Effector memory CD8-positive, alpha-beta T cell (primary cell): ENCODE data around the gene LSM4.

Experiments
- ATAC-seq: fragments of 150-1000 bp; cut with Tn5 transposase; replicated peaks from 2 replicates; pipeline ENCODE4 v1.10.0; 2021; ENCODE audit warnings: mild to moderate bottlenecking, moderate library complexity
- DNase-seq, 3 experiments: peaks; one replicate each; pipeline ENCODE4 v3.0.0; 2021
- H3K27ac Mint-ChIP-seq, 2 donors: one replicate each; pipeline ENCODE4 v1.8.0; 2022; ENCODE audit warnings: mild to moderate bottlenecking in 2 of 2, mixed read lengths in 2 of 2, moderate library complexity in 2 of 2
- H3K27me3 Mint-ChIP-seq, 2 donors: one replicate each; pipeline ENCODE4 v1.8.0; 2022; ENCODE audit warnings: mixed read lengths in 2 of 2
- H3K36me3 Mint-ChIP-seq: one replicate; pipeline ENCODE4 v1.8.0; 2022; ENCODE audit warnings: mild to moderate bottlenecking, moderate library complexity, mixed read lengths; ENCODE audit not compliant: insufficient read depth
- H3K4me1 Mint-ChIP-seq, 2 donors: one replicate each; pipeline ENCODE4 v1.8.0; 2022; ENCODE audit warnings: low read depth in 2 of 2, mixed read lengths in 2 of 2
- H3K4me3 Mint-ChIP-seq, 2 donors: one replicate each; pipeline ENCODE4 v1.8.0; 2022; ENCODE audit warnings: mild to moderate bottlenecking in 2 of 2, mixed read lengths in 2 of 2, moderate library complexity in 2 of 2
- H3K9me3 Mint-ChIP-seq, 2 donors: one replicate each; pipeline ENCODE4 v1.8.0; 2022; ENCODE audit warnings: mixed read lengths in 2 of 2

Gene LSM4

DNA sequence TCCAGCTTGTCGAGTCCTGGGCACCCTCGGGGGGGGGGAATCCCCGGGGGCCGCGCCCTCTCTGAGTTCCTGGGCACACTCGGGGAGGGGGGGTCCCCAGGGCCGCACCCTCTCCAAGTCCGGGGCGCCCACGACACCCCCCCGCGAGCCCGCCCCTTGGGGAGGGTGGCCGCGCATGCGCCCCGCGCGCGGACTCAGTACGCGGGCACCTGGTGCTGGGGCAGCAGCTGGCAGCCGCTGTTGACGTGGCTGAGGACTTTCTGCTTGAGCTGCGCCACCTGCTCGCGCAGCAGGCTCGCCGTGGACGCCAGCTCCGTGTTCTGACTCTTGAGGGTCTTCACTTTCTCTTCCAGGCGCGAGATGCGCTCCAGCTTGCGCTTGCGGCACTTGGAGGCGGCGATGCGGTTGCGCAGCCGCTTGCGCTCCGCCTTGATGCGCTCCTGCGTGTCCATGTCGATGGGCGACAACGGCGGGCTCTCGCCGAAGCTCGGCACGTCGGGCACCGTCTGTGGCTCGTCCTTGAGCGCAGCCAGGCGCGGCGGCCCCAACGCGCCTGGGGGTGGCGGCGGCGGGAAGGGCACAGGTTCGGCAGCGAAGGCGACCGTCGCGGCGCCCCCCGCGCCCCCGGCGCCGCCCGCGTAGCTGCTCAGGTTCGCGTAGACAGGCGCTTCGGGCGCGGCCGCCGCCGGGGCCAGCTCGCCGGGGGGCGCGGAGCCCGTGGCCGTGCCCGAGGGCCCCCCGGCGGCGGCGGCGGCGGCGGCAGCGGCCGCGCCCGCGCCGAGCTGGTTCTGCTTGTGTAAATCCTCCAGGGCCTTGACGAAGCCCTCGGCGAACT, 42.4 kb downstream of the LSM4 start:
- peaks cover 84% of the 10 kb centered on the region for H3K36me3 Mint-ChIP-seq
- DNase-seq: peak; percentile 81 to 85 (median 82)
- H3K27ac Mint-ChIP-seq: peak overlapping the region; percentile 100
- H3K27me3 Mint-ChIP-seq: no peaks in the 10 kb centered on the region
- peak; percentile 20 for ATAC-seq
- H3K9me3 Mint-ChIP-seq: no peaks in the 10 kb centered on the region
- H3K4me1 Mint-ChIP-seq: peaks cover 38 to 48% of the 10 kb centered on the region in 2 donors
- peak overlapping the region; percentile 90 to 98 for H3K4me3 Mint-ChIP-seq

DNA sequence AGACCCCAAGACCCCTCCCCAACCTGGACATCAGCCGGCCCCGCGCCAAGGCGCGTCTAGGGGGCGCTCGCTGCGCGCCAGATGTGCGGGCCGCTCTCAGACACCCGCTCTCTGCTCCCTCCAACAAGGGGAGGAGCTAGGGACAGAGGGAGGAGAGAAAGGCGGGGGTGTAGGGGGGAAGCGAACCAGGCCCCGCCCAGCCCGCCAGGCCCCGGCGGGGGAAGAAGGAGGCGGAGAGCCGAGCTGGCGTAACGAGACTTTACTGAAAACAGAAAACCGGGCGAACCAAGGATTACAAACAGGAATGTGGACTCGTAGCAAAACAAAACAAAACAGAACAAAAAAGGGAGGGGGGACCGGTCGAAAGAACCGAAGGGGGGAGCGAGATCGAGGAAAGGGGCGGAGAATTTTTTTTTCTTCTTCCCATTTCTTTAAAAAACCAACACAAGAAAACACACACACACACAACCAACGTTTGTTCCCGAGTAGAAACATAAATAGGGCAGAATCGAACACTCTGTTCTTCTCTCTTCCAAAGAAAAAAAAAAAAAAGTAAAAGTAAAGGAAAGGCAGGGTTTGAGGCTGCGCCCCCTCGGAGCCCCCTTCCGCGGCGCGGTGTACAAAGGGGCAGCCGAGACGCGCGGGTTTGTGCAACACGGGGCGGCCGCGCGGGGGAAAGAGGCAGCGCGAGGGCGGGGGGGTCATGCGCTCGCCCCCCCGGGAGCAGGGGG, 43.2 kb downstream of the LSM4 start:
- ATAC-seq: peak; percentile 23
- Mint-ChIP-seq H3K36me3 (peaks cover 92% of the 10 kb centered on the region), H3K4me3 (peak overlapping the region; percentile 90 to 98), H3K27me3 (no peaks in the 10 kb centered on the region), H3K9me3 (no peaks in the 10 kb centered on the region), H3K4me1 (peaks cover 37 to 41% of the 10 kb centered on the region in 2 donors), H3K27ac (peak overlapping the region; percentile 100)
- DNase-seq: peak; percentile 90 to 92 (median 91)

DNA sequence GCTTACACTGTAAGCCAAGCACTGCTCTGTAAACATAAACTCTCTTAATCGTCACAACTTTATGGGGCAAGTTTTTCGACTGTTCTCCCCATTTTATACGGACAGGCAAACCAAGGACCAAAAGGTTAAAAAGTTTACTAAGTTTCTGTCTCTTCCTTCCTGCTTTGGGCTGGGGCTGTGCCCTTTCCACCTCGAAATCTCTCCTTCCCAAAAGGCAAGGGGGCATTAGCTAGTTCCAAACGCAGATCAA, 43.7 kb downstream of the LSM4 start:
- ATAC-seq: no peak
- H3K27ac Mint-ChIP-seq: peak overlapping the region; percentile 100
- peak overlapping the region; percentile 90 to 98 for H3K4me3 Mint-ChIP-seq
- H3K27me3 Mint-ChIP-seq: no peaks in the 10 kb centered on the region
- peaks cover 39 to 42% of the 10 kb centered on the region in 2 donors for H3K4me1 Mint-ChIP-seq
- no peaks in the 10 kb centered on the region for H3K9me3 Mint-ChIP-seq
- DNase-seq: no peak
- peaks cover 96% of the 10 kb centered on the region for H3K36me3 Mint-ChIP-seq

- no peaks in the 10 kb centered on the region for H3K27me3 Mint-ChIP-seq
- peaks cover 40 to 42% of the 10 kb centered on the region in 2 donors for H3K4me1 Mint-ChIP-seq
- DNase-seq (peak in 2 of 3 experiments; percentile 57 to 66), ATAC-seq (no peak)
- peaks cover 97% of the 10 kb centered on the region for H3K36me3 Mint-ChIP-seq
- H3K4me3 Mint-ChIP-seq: peak overlapping the region; percentile 90 to 98
- H3K9me3 Mint-ChIP-seq: no peaks in the 10 kb centered on the region
- H3K27ac Mint-ChIP-seq: peak overlapping the region; percentile 100
These were observed 44.2 kb downstream of the LSM4 start for GRCh38 chr19:18278521-18279265.

DNA sequence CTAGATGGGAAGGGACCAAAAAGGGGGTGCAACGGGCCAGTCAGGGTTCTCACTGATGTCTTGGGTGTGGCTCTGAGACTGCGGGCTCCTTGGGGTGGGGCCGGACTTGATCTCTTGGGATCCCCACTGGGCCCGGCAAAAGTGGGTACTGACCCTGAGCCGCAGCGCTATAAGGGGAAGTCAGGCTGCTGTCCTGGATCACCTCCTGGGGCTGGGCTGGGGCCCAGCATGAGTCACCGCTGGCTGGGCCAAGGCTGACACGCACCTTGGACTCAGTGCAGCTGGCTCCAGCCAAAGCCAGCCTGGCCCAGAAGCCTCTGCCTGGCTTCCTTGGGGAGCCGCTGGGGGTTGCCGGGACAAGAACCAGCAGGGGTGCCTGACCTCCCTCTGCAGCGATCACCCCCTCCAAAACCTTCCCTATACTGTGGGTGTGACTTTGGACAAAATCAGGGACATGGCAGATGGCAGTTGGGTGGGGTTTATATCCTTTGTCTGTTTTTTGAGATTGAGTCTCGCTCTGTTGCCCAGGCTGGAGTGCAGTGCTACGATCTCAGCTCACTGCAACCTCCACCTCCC, 48.0 kb downstream of the LSM4 start:
- no peak for DNase-seq
- peak overlapping the region; percentile 23 to 58 for H3K4me3 Mint-ChIP-seq
- H3K4me1 Mint-ChIP-seq: peaks cover 27 to 31% of the 10 kb centered on the region in 2 donors
- H3K27me3 Mint-ChIP-seq: no peaks in the 10 kb centered on the region
- peak overlapping the region; percentile 83 to 96 for H3K27ac Mint-ChIP-seq
- peaks cover 99% of the 10 kb centered on the region for H3K36me3 Mint-ChIP-seq
- ATAC-seq: no peak
- no peaks in the 10 kb centered on the region for H3K9me3 Mint-ChIP-seq

- H3K4me1 Mint-ChIP-seq: peaks cover 21 to 26% of the 10 kb centered on the region in 2 donors
- peaks cover 99% of the 10 kb centered on the region for H3K36me3 Mint-ChIP-seq
- ATAC-seq (peak; percentile 9), DNase-seq (peak in 1 of 3 experiments; percentile 41)
- peak within 1 kb of the TSS; percentile 87 to 96 for H3K27ac Mint-ChIP-seq
- H3K4me3 Mint-ChIP-seq: peak within 1 kb of the TSS; percentile 23 to 58
- no peaks in the 10 kb centered on the region for H3K27me3 Mint-ChIP-seq
- no peaks in the 10 kb centered on the region for H3K9me3 Mint-ChIP-seq
These were observed 48.6 kb downstream of the LSM4 start, which contains the start of gene IQCN for GRCh38 chr19:18274219-18274780. IQCN (minus strand) TSS chr19:18274452; CDS start chr19:18269478, 4,974 bp downstream.

DNA sequence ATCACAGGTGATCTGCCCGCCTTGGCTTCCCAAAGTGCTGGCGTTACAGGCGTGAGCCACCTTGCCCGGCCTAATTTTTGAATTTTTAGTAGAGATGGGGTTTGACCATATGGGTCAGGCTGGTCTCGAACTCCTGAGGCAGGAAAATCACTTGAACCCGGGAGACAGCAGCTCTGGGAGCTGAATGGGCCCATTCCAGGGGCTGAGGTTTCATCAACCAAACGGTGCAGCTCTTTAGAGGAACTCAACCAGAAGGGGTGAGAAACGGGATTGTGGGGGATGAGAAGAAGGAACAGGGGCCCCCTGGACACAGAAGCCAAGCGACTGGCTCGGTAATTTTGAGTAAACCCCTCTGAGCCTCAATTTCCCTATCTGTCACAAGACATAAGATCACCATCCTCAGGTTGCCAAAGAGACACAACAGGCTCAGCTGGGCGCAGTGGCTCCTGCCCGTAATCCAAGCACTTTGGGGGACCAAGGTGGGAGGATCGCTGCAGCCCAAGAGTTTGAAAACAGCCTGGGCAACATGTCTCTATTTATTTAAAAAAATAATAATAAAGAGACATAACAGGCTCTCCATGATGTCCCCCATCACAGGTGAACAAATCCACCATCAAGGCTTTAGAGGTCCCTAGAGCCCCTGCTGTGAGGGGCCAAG, 49.2 kb downstream of the LSM4 start:
- peak overlapping the region; percentile 87 to 96 for H3K27ac Mint-ChIP-seq
- no peak for DNase-seq

DNA sequence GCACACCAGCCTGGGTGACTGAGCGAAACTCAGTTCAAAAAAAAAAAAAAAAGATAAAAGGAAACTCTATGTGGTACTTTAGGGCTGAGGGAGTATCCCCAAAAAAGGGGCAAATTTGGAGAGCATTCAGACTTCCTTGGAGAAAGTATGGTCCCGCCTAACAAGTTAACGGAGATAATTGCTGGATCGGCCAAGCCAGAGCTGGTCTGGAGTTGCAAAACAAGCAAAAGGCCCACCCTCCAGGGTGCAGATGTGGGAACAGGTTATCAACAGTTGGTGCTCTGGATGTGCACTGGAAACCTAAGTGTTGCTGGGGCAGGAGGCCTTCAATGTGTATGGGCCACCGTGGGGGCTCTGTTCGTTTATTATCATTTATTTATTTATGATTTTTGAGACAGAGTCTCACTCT, 51.4 kb downstream of the LSM4 start:
- peaks cover 5 to 16% of the 10 kb centered on the region in 2 donors for H3K4me1 Mint-ChIP-seq
- H3K36me3 Mint-ChIP-seq: peaks cover 98% of the 10 kb centered on the region
- ATAC-seq (peak; percentile 21), DNase-seq (peak in 1 of 3 experiments; percentile 43)
- H3K9me3 Mint-ChIP-seq: no peaks in the 10 kb centered on the region
- peak overlapping the region in 1 of 2 donors; percentile 63 for H3K4me3 Mint-ChIP-seq
- no peaks in the 10 kb centered on the region for H3K27me3 Mint-ChIP-seq
- peak overlapping the region; percentile 87 to 96 for H3K27ac Mint-ChIP-seq

More for the DNA sequence above, 49.2 kb downstream of the LSM4 start:
- Mint-ChIP-seq H3K4me1 (peaks cover 15 to 22% of the 10 kb centered on the region in 2 donors), H3K9me3 (no peaks in the 10 kb centered on the region), H3K27me3 (no peaks in the 10 kb centered on the region), H3K36me3 (peaks cover 98% of the 10 kb centered on the region), H3K4me3 (peak overlapping the region; percentile 23 to 58)
- ATAC-seq: no peak

DNA sequence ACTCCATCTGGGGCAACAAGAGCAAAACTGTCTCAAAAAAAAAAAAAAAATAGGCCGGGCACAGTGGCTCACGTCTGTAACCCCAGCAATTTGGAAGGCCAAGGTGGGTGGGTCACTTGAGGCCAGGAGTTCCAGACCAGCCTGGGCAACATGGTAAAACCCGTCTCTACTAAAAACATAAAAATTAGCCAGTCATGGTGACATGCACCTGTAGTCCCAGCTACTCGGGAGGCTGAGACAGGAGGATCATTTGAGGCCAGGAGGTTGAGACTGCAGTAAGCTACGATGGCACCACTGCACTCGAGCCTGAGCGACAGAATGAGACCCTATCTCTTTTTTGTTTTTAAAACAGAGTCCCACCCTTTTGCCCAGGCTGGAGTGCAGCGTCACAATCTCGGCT, 52.5 kb downstream of the LSM4 start:
- DNase-seq: no peak
- no peak overlapping the region for H3K4me3 Mint-ChIP-seq
- ATAC-seq: no peak
- H3K27ac Mint-ChIP-seq: peak overlapping the region in 1 of 2 donors; percentile 96
- H3K27me3 Mint-ChIP-seq: no peaks in the 10 kb centered on the region
- H3K9me3 Mint-ChIP-seq: no peaks in the 10 kb centered on the region
- H3K4me1 Mint-ChIP-seq: peaks cover 9 to 16% of the 10 kb centered on the region in 2 donors
- H3K36me3 Mint-ChIP-seq: peaks cover 98% of the 10 kb centered on the region

- Mint-ChIP-seq H3K27ac (peak overlapping the region in 1 of 2 donors; percentile 61), H3K4me1 (peaks cover 7 to 8% of the 10 kb centered on the region in 2 donors), H3K4me3 (no peak overlapping the region), H3K36me3 (peaks cover 89% of the 10 kb centered on the region), H3K9me3 (no peaks in the 10 kb centered on the region), H3K27me3 (no peaks in the 10 kb centered on the region)
- DNase-seq (no peak), ATAC-seq (no peak)
These were observed 53.7 kb downstream of the LSM4 start for GRCh38 chr19:18269070-18269723.

DNA sequence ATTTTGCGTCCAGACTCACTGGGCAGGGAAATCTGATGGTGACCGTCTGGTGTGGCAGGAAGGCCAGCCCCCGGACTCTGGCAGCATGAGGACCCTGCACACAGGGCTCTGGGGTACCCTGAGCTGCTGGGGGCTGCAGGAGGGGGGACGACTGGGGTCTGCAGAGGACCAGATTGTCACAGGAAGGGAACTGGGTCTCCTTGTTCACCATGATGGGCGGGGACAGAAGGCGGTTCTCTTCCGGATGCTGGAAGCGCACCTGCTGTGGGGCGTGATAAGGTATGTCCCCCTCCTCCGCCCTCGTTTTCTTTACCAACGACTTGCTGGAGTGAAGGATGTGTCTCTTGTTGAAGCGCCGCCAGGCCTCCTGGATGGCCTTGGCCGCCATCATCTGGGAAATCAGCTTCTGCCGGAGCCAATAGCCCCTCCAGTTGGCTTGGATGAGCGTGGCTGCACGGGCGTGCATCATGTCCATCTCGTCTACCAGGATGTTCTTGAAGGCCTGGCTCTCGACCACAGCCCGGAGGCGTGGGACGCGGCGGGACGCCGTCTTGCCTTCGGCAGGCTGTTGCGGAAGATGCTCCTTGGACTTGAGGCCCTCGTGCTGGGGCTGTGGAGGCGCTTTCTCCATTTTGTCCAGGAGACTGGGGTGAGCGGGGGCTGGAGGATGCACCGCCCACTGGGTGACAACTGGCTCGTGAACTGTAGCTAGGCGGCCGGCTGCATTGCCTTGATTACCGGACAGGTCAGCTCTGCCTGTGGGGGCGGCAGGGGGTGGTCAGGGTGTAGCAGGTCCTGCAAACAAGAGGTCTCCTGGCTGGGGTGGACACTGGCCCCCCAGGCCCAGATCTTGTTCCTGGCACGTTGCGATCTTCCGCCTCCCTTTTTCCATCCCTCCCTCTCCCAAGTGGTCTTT, 55.8 kb downstream of the LSM4 start:
- H3K27me3 Mint-ChIP-seq: no peaks in the 10 kb centered on the region

More for the DNA sequence above, 55.8 kb downstream of the LSM4 start:
- DNase-seq (no peak), ATAC-seq (no peak)
- peaks cover 6 to 8% of the 10 kb centered on the region in 2 donors for H3K4me1 Mint-ChIP-seq
- H3K4me3 Mint-ChIP-seq: no peak overlapping the region
- no peaks in the 10 kb centered on the region for H3K9me3 Mint-ChIP-seq
- peak overlapping the region in 1 of 2 donors; percentile 89 for H3K27ac Mint-ChIP-seq
- peaks cover 78% of the 10 kb centered on the region for H3K36me3 Mint-ChIP-seq
